HUES64 (cell line): Measurements from ENCODE around the gene WT1.
A peak's percentile ranks its signal among the peaks of the same experiment; 100 is the strongest.

ENCODE experiments used
- H3K27ac ChIP-seq: 2 replicates; pipeline ENCODE4 v1.7.0; 2013; ENCODE audit warnings: low read depth, low read length, inconsistent platforms
- H3K27me3 ChIP-seq: 2 replicates; pipeline ENCODE4 v1.6.1; 2013; ENCODE audit warnings: mild to moderate bottlenecking, low read length; ENCODE audit not compliant: insufficient read depth
- H3K36me3 ChIP-seq: 2 replicates; pipeline ENCODE4 v1.6.1; 2013; ENCODE audit warnings: mild to moderate bottlenecking, low read length; ENCODE audit not compliant: insufficient read depth
- H3K4me1 ChIP-seq: 2 replicates; pipeline ENCODE4 v1.6.1; 2013; ENCODE audit warnings: mild to moderate bottlenecking, low read length, moderate library complexity; ENCODE audit not compliant: insufficient read depth
- H3K4me3 ChIP-seq: 2 replicates; pipeline ENCODE4 v1.5.1; 2013; ENCODE audit warnings: mild to moderate bottlenecking, low read length, moderate library complexity
- H3K9ac ChIP-seq: 2 replicates; pipeline ENCODE4 v1.6.1; 2013; ENCODE audit warnings: mild to moderate bottlenecking, low read depth, low read length
- H3K9me3 ChIP-seq: 2 replicates; pipeline ENCODE4 v1.6.1; 2013; ENCODE audit warnings: low read depth, low read length; ENCODE audit not compliant: insufficient read depth
- WGBS: fragments of 150-250, 120-280 bp; methylation state at CpG from one replicate; pipeline ENCODE4 v1.1.7; 2013; ENCODE audit warnings: missing lambda C conversion rate; 5-methylcytosine and 5-hydroxymethylcytosine counted together

The WT1 gene

DNA sequence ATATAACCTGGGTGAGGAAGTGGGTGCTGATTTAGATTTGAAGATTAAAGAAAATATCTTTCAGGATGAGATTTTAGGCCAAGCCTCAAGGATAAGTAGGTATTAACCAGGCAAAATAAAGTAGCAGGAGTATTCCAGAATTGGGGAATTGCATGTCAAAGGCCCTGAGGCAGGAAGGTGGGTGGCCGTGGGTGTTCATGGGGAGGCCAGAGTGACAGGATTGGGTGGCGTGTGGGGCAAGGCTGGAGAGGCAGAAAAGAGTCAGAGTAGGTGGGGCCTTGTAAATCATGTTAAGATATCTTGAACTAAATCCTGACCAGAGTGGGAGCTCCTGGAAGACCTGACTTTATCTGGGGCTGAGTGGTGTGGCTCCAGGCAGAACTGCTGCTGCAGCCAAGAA lies 19.7 kb upstream of the WT1 start:
- Histone ChIP-seq H3K27me3 (no peaks in the 10 kb centered on the region), H3K4me3 (no peak overlapping the region), H3K9ac (no peak overlapping the region), H3K27ac (no peak overlapping the region), H3K36me3 (no peaks in the 10 kb centered on the region), H3K9me3 (no peaks in the 10 kb centered on the region), H3K4me1 (no peaks in the 10 kb centered on the region)
- WGBS = 81% methylated on average over 2 of the region's 2 CpGs

DNA sequence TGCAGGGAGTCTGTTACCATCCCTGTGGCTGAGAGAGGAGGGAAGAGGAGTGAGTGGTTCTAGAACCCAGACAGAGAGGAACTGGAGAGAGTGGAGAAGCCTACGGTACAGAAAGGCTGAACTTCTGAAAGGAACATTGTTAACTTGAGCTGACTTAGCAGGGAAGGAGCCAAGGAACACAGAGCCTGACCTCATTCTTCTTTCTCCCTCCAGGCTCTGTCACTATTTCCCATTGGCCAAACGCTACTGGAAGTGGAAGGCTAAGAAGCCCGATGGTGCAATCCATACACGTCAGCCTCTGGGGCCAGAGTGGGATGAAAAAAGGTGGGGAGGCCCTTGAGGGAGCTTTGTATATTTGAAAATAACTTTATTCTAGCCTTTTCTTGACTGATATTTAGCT lies 16.5 kb upstream of the WT1 start:
- H3K9me3 ChIP-seq = no peaks in the 10 kb centered on the region
- H3K4me3 ChIP-seq = no peak overlapping the region
- 98% methylated on average over 4 of the region's 4 CpGs for WGBS
- no peak overlapping the region for H3K9ac ChIP-seq
- peaks cover 4% of the 10 kb centered on the region; the same call in 1 of the 2 replicates for H3K27me3 ChIP-seq
- 0 out of 2 replicates have a peak, but pooled peaks cover 3% of the 10 kb centered on the region for H3K4me1 ChIP-seq
- H3K27ac ChIP-seq = no peak overlapping the region
- no peaks in the 10 kb centered on the region for H3K36me3 ChIP-seq

DNA sequence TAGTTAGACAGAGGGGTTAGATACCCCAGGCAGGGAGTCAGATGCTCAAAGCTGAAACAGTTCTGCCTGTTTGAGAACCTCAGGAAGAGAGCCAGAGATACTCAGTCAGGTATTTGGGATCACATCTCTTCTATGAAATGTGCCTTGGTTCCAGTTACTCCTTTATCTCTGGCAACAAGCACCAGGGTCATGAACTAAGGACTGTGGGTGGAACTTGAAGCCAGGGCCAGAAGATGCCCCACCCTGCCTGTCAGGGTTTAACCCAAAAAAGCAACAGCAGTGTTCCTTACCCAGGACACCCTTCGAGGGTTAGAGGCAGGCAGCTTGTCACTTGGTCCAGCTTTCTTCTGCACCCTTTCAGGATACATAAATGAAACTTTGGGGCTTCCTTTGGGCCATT lies 15.0 kb upstream of the WT1 start:
- H3K27ac ChIP-seq = no peak overlapping the region
- peaks cover 11% of the 10 kb centered on the region; the same call in 1 of the 2 replicates for H3K27me3 ChIP-seq
- H3K36me3 ChIP-seq = no peaks in the 10 kb centered on the region
- no peak overlapping the region for H3K9ac ChIP-seq
- no peaks in the 10 kb centered on the region for H3K9me3 ChIP-seq
- 0 out of 2 replicates have a peak, but pooled peaks cover 3% of the 10 kb centered on the region for H3K4me1 ChIP-seq
- H3K4me3 ChIP-seq = no peak overlapping the region
- WGBS = 98% methylated on average over 1 of the region's 1 CpG

DNA sequence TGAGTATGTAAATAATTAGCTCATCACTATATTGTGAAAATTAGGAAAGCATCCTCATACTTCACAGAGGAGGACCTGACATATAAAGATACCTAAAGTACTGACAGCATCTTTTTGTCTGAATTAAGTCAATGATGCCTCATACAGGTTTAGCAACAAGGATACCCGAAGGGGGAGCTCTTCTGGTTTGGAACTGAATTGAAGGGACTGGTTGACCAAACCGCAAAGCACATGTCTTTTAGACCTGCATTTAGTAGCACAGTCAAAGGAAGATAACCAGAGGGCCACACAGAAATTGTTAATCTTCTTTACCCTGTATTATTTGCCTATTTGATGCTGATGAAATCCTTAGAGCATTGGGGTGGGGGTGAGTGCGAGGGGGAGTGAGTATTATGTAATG lies 12.9 kb upstream of the WT1 start:
- 19% methylated on average over 2 of the region's 3 CpGs for WGBS
- no peak overlapping the region for H3K27ac ChIP-seq
- H3K9ac ChIP-seq = no peak overlapping the region
- 0 out of 2 replicates have a peak, but pooled peaks cover 3% of the 10 kb centered on the region for H3K4me1 ChIP-seq
- H3K4me3 ChIP-seq = no peak overlapping the region
- H3K27me3 ChIP-seq = peaks cover 29% of the 10 kb centered on the region
- H3K9me3 ChIP-seq = no peaks in the 10 kb centered on the region
- no peaks in the 10 kb centered on the region for H3K36me3 ChIP-seq

- H3K4me1 ChIP-seq = 0 out of 2 replicates have a peak, but pooled peaks cover 3% of the 10 kb centered on the region
- peaks cover 39% of the 10 kb centered on the region for H3K27me3 ChIP-seq
- whole genome bisulfite sequencing = 85% methylated on average over 2 of the region's 2 CpGs
- H3K36me3 ChIP-seq = no peaks in the 10 kb centered on the region
- H3K9ac ChIP-seq = no peak overlapping the region
- H3K27ac ChIP-seq = no peak overlapping the region
- H3K4me3 ChIP-seq = no peak overlapping the region
- no peaks in the 10 kb centered on the region for H3K9me3 ChIP-seq
Measured at GRCh38 chr11:32447252-32447651, 11.9 kb upstream of the WT1 start.

- Histone ChIP-seq H3K36me3 (no peaks in the 10 kb centered on the region), H3K9me3 (no peaks in the 10 kb centered on the region), H3K4me1 (0 out of 2 replicates have a peak, but pooled peaks cover 3% of the 10 kb centered on the region), H3K27me3 (peaks cover 49% of the 10 kb centered on the region), H3K4me3 (no peak overlapping the region), H3K9ac (no peak overlapping the region), H3K27ac (no peak overlapping the region)
- WGBS = 93% methylated on average over 5 of the region's 6 CpGs
Measured at GRCh38 chr11:32446227-32446626, 10.9 kb upstream of the WT1 start.

DNA sequence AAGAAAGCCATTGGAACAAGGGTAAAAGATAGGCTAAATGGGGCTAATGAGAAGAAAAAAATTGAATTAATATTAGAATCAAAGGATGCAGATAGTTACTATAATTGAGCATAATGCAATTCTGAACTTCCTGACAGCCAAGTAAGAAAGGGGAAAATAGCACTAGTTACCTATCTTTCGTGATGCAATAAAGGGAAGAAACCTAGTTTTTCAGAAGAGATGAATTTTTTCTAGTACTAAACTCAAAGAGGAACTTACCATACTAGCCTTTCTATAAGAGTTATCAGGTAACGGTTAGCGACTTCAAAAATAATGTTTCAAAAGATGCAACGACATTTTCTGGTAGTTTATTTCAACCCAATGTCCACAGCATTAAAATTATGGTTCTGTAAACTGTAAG lies 8.8 kb upstream of the WT1 start:
- H3K9ac ChIP-seq = no peak overlapping the region
- no peak overlapping the region for H3K4me3 ChIP-seq
- 0 out of 2 replicates have a peak, but pooled peaks cover 3% of the 10 kb centered on the region for H3K4me1 ChIP-seq
- H3K36me3 ChIP-seq = no peaks in the 10 kb centered on the region
- H3K9me3 ChIP-seq = no peaks in the 10 kb centered on the region
- WGBS = 94% methylated on average over 4 of the region's 4 CpGs
- H3K27ac ChIP-seq = no peak overlapping the region
- H3K27me3 ChIP-seq = peaks cover 70% of the 10 kb centered on the region

DNA sequence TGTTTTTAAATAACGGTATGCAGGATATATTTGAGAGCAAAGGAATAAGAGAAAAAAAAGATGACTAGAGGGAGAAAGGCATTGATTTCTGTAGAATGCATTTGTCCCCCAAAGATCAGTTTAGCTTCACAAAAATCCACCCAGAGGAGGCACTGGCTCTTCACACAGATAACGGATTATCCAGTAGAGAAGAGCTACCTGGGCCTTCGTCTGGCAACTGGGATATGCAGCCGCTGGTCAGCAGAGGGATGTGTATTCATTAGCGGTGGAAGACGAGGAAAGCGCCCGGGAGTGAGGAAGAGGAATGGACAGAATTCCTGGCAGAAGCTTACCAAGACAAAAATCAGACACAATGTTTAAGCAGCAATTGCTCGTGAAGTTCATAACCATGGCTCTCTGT lies 5.6 kb upstream of the WT1 start:
- peaks cover 95% of the 10 kb centered on the region for H3K27me3 ChIP-seq

GRCh38 chr11:32440312-32440908 lies 5.1 kb upstream of the WT1 start:
- Histone ChIP-seq H3K27me3 (peaks cover 96% of the 10 kb centered on the region), H3K4me1 (peaks cover 10% of the 10 kb centered on the region), H3K36me3 (no peaks in the 10 kb centered on the region), H3K4me3 (no peak overlapping the region), H3K9me3 (no peaks in the 10 kb centered on the region), H3K27ac (no peak overlapping the region), H3K9ac (no peak overlapping the region)
- WGBS = 27% methylated on average over 2 of the region's 6 CpGs

More for the DNA sequence above, 5.6 kb upstream of the WT1 start:
- Histone ChIP-seq H3K27ac (no peak overlapping the region), H3K36me3 (no peaks in the 10 kb centered on the region), H3K4me3 (no peak overlapping the region), H3K4me1 (peaks cover 10% of the 10 kb centered on the region), H3K9ac (no peak overlapping the region), H3K9me3 (no peaks in the 10 kb centered on the region)
- WGBS = 19% methylated on average over 9 of the region's 9 CpGs

DNA sequence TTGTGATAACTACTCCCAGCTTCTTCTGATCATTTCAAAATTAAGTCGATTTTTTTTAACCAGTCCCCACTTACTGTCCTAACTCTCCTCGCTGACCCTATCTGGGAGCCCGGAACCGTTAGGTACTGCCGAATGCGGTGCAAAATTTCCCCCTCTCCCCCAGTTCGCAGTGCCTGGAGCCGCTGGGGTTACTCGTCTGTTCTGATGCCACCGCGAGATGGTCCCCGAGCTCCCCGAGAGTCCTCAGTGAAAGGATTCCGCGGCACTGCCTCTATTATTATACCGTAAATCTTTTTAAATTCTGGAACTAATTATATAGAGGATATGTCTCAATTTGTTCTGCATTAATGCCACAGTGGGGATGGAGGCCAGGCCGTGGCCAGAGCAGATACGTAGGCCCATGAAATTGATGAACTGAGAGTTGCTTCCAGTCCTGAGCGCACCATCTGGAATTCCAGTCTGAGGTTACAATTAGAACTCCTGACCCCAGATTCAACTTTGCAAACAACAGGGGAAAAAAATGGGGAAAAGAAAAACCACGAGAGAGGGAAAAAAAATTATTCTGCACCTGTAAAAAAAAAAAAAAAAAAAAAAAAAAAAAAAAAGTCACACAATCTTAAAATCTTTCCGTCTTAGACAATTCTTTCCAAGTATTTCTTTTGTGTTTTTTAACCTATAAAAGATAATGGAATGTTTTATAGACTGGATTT lies 4.3 kb upstream of the WT1 start:
- 10% methylated on average over 18 of the region's 21 CpGs for WGBS
- Histone ChIP-seq H3K36me3 (no peaks in the 10 kb centered on the region), H3K9ac (no peak overlapping the region), H3K4me1 (peaks cover 10% of the 10 kb centered on the region), H3K4me3 (no peak overlapping the region), H3K9me3 (no peaks in the 10 kb centered on the region), H3K27me3 (peaks cover 98% of the 10 kb centered on the region), H3K27ac (no peak overlapping the region)

GRCh38 chr11:32438866-32439489 lies 3.6 kb upstream of the WT1 start:
- H3K4me1 ChIP-seq = peaks cover 11% of the 10 kb centered on the region
- H3K27me3 ChIP-seq = peaks cover 100% of the 10 kb centered on the region
- H3K27ac ChIP-seq = no peak overlapping the region
- peak overlapping the region; percentile 4; the same call in 1 of the 2 replicates for H3K4me3 ChIP-seq
- 3% methylated on average over 45 of the region's 47 CpGs for WGBS
- no peaks in the 10 kb centered on the region for H3K36me3 ChIP-seq
- H3K9ac ChIP-seq = no peak overlapping the region
- no peaks in the 10 kb centered on the region for H3K9me3 ChIP-seq
